ENCODE measurements around the gene MBP.
A peak's percentile ranks its signal among the peaks of the same experiment; 100 is the strongest.

Gene MBP

DNA sequence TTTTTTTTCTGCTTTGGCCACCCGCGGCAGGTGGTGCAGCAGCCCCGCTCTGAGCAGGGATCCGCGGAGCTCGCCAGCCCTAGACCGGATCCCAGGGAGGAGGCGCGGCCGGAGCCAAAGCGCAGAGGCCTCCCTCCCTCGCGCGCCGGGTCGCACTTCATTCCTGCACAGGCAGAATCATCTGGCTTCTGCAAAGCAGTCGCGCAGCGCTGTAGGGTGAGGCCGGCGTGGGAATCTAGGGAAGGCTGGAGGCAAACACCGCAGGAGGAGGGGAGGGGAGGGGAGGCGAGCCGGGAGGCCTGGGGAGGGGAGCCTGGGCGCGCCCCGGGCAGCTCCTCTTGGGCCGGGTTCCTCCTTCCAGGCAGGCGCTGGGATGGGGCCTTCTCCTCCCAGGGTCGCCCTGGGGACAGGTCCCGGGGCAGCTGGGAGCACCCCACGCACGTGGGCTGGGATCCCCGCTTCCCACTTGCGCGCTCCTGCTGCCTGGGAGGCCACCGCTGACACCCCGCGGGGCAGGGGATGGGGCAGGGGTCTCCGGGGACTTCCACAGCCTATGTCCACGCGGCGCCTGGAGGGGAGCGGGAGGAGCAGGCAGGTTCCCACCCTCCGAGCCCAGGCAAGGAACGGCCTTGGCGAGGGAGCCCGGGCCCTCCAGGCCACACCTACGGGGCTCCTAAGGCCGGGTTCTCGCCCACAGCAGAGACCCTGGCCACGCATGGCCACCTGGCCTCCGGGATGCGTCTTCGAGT, 45.0 kb downstream of the MBP start:
- peak overlapping the region; percentile 67 for H3K4me3 ChIP-seq (ENCODE audit: low read length)
- peaks cover 29% of the 10 kb centered on the region for H3K4me1 ChIP-seq (ENCODE audit: control insufficient read depth, insufficient read depth, low read length)
- no peak overlapping the region for H3K9ac ChIP-seq (ENCODE audit: low read length)
- no peaks in the 10 kb centered on the region for H3K36me3 ChIP-seq (ENCODE audit: control insufficient read depth, insufficient read depth, low read length)
- peak overlapping the region; percentile 78 for H3K27ac ChIP-seq (ENCODE audit: low read depth, low read length)
- H3K27me3 ChIP-seq (ENCODE audit: control insufficient read depth, insufficient read depth, low read length), result no peaks in the 10 kb centered on the region

DNA sequence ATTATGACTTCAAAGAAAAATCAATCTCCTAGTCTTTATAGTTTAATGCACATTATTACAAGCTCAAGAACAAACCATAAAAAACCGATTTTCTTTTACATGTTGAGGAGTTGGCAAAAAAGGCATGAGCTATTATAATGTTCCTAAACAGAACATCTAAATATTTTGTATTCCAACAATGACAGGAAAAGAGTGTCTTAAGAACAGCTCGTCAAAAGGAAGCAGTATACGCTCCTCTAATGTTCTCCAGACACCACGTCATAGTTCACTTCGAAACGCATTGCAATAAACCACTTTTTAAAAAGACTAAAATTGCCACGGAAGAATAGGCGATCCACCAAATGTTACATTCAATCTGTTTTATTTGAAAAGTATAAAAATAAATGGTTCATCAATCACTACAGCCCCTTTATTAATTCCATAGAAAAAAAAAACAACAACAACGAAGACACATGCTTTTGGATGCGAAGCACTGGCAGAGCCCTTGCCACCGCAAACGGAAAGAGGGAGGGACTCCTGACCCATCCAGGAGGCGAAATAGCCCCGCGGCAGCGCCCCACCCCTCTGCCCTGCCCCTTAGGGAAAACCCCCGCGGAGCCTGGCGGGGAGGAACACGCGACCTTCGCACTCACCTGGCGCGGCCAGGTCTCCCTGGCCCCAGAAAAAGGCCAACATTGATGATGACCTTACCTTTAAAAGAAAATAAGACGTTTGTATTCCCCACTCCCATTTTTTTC, 45.8 kb downstream of the MBP start:
- Histone ChIP-seq H3K27me3 (ENCODE audit: control insufficient read depth, insufficient read depth, low read length) (no peaks in the 10 kb centered on the region), H3K4me1 (ENCODE audit: control insufficient read depth, insufficient read depth, low read length) (peaks cover 30% of the 10 kb centered on the region), H3K27ac (ENCODE audit: low read depth, low read length) (peak overlapping the region; percentile 78), H3K36me3 (ENCODE audit: control insufficient read depth, insufficient read depth, low read length) (no peaks in the 10 kb centered on the region), H3K9ac (ENCODE audit: low read length) (peak overlapping the region; percentile 30), H3K4me3 (ENCODE audit: low read length) (peak overlapping the region; percentile 67)

DNA sequence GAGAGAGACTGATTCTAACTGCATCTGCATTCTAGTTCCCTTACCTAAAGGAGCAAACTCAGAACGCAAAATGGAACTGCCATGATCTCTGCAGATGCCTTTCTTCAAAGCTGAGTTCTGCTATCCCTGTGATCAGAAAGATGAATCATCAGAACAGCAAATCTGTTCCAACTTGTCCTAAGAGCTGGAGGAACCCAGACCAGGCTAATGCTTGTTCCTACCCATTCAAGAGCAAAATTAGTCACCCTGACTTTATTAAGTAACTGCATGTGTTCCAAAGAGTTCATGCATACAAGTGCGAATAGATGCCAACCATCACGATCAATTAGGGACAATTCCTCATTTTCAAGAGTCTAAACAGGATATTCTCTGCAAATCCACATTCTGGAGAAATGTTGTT, 46.5 kb downstream of the MBP start:
- Histone ChIP-seq H3K4me3 (ENCODE audit: low read length) (peak overlapping the region; percentile 67), H3K27ac (ENCODE audit: low read depth, low read length) (peak overlapping the region; percentile 78), H3K4me1 (ENCODE audit: control insufficient read depth, insufficient read depth, low read length) (peaks cover 30% of the 10 kb centered on the region), H3K36me3 (ENCODE audit: control insufficient read depth, insufficient read depth, low read length) (no peaks in the 10 kb centered on the region), H3K9ac (ENCODE audit: low read length) (no peak overlapping the region), H3K27me3 (ENCODE audit: control insufficient read depth, insufficient read depth, low read length) (no peaks in the 10 kb centered on the region)

DNA sequence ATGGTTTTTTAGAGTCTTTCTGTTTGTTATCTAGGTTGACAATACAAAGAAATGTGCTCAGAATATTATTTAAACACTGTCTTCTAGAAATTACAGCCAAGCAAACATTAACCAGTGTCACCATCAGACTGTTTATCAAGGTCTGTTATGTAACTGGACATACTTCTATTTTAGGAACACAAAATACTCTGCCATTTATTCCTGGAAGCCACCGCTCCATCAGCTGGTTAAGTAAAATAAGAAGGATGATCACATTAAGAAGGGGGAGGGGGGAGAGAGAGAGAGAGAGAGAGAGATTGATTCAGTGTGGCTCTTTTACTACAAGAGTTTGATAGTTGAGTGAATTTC, 47.9 kb downstream of the MBP start:
- no peaks in the 10 kb centered on the region for H3K36me3 ChIP-seq (ENCODE audit: control insufficient read depth, insufficient read depth, low read length)
- peak overlapping the region; percentile 78 for H3K27ac ChIP-seq (ENCODE audit: low read depth, low read length)
- no peaks in the 10 kb centered on the region for H3K27me3 ChIP-seq (ENCODE audit: control insufficient read depth, insufficient read depth, low read length)
- H3K9ac ChIP-seq (ENCODE audit: low read length), result no peak overlapping the region
- no peak overlapping the region for H3K4me3 ChIP-seq (ENCODE audit: low read length)
- H3K4me1 ChIP-seq (ENCODE audit: control insufficient read depth, insufficient read depth, low read length), result peaks cover 30% of the 10 kb centered on the region

DNA sequence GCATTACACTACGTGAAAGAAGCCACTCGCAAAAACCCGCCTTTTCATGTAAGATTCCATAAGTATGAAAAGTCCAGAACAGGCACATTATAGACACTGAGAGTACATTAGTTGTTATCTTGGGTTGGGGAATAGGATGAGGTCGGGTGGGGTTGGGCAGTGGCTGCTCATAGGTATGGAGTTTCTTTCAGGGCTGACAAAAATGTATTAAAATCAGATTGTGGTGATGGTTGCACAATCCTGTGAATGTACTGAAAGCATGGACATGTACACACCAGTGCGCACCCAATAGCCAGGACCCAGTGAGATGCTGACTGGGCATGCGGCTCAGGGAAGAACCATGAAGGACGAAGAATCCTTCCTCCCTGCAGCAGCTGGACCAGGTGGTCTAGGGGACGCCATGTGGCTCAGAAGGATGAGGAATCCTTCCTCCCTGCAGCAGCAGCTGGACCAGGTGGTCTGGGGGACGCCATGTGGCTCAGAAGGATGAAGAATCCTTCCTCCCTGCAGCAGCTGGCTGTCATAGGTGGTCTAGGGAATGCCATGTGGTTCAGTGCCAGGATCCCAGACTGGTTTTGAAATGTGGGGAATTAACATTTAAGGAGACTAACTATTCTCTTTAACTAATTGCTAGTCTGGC, 50.1 kb downstream of the MBP start:
- Histone ChIP-seq H3K4me3 (ENCODE audit: low read length) (no peak overlapping the region), H3K27ac (ENCODE audit: low read depth, low read length) (no peak overlapping the region), H3K9ac (ENCODE audit: low read length) (no peak overlapping the region), H3K4me1 (ENCODE audit: control insufficient read depth, insufficient read depth, low read length) (peaks cover 33% of the 10 kb centered on the region), H3K27me3 (ENCODE audit: control insufficient read depth, insufficient read depth, low read length) (no peaks in the 10 kb centered on the region), H3K36me3 (ENCODE audit: control insufficient read depth, insufficient read depth, low read length) (no peaks in the 10 kb centered on the region)

DNA sequence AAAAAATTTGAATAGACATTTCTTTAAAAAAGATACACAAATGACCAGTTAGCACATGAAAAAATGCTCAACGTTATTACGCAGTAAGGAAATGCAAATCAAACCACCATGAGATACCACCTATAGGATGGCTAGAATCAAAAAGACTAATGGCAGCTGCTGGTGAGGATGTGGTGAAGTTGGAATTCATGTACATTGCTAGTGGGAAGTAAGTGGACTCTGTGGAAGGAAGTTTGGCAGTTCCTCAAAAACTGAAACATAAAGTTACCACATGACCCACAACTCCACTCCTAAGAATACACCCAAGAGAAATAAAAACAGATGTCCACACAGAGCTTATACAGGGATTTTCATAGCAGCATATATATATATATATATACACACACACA, 51.2 kb downstream of the MBP start:
- H3K27me3 ChIP-seq (ENCODE audit: control insufficient read depth, insufficient read depth, low read length), result no peaks in the 10 kb centered on the region
- no peak overlapping the region for H3K27ac ChIP-seq (ENCODE audit: low read depth, low read length)
- H3K4me1 ChIP-seq (ENCODE audit: control insufficient read depth, insufficient read depth, low read length), result peaks cover 29% of the 10 kb centered on the region
- no peak overlapping the region for H3K4me3 ChIP-seq (ENCODE audit: low read length)
- H3K36me3 ChIP-seq (ENCODE audit: control insufficient read depth, insufficient read depth, low read length), result no peaks in the 10 kb centered on the region
- H3K9ac ChIP-seq (ENCODE audit: low read length), result no peak overlapping the region

DNA sequence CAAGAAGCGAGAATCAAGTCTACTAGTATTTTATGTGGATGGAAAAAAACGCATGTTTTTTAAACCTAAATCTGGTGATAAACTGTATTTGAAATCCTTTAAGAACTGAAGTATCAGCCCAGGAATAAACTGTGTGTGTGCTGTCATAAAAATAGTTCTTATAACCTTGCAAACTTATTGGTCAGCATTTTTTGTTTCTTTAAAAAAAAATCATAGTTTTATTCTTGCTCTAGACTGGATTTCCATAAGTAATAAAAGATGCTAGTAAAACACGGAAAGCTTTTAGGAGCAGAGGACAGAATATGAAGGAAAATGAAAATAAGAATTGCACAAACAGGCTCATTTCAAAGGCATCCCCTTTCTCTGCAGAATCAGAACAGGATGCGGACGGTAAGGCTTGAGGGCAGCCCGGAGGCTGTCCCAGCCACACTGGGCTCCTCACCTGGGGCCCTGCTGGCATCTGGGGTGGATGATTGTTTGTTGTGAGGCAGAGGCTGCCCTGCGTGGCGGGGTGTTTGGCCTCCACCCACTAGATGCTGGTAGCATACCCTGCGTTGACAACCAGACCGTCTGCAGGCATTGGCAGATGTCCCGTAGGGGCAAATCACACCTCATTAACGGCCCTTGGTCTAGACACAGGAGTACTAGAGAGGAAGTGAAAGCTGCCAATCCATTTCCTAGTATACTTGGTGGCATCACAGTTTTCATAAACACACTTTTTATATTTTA, 52.5 kb downstream of the MBP start:
- Histone ChIP-seq H3K27ac (ENCODE audit: low read depth, low read length) (no peak overlapping the region), H3K36me3 (ENCODE audit: control insufficient read depth, insufficient read depth, low read length) (no peaks in the 10 kb centered on the region), H3K4me1 (ENCODE audit: control insufficient read depth, insufficient read depth, low read length) (peaks cover 20% of the 10 kb centered on the region), H3K9ac (ENCODE audit: low read length) (no peak overlapping the region), H3K4me3 (ENCODE audit: low read length) (no peak overlapping the region), H3K27me3 (ENCODE audit: control insufficient read depth, insufficient read depth, low read length) (no peaks in the 10 kb centered on the region)

DNA sequence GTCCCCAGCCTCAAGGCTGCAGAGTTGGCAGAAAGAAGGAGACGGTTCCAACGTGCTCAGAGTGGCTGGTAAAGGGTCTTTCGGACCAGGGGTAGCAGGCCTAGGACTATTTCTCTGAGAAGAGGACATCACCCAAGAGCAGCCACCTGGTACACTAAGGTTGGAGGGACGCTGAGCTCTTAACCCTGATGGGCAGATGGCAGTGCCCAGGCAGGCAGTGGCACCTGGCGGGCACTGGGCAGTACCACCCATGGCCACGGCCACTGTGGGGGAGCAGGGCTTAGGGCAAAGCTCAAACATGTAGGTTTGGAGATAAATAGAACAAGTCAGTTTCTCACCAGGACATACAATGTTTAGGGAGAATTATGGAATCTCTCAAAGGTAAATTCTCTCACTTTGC, 53.5 kb downstream of the MBP start:
- H3K9ac ChIP-seq (ENCODE audit: low read length), result no peak overlapping the region
- no peak overlapping the region for H3K4me3 ChIP-seq (ENCODE audit: low read length)
- H3K27ac ChIP-seq (ENCODE audit: low read depth, low read length), result no peak overlapping the region
- H3K4me1 ChIP-seq (ENCODE audit: control insufficient read depth, insufficient read depth, low read length), result peaks cover 10% of the 10 kb centered on the region
- no peaks in the 10 kb centered on the region for H3K27me3 ChIP-seq (ENCODE audit: control insufficient read depth, insufficient read depth, low read length)
- no peaks in the 10 kb centered on the region for H3K36me3 ChIP-seq (ENCODE audit: control insufficient read depth, insufficient read depth, low read length)

DNA sequence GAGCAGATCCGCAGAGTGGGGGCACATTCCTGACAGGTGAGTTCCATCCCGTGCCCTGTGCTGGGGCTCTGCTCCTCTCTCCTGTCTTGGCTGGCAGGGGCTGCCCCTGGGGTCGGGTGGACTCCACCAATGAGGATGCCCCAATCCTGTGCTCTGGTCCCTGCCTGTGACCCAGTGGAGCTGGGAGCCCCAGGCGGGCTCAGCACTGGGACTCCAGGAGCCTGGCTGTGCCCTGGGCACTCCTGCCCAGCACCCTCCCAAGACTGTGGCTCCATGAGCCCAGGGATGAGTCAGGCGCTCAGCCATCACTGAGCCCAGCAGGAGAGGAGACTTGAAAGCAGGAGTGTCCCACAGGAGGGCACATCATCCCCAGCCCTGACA, 53.9 kb downstream of the MBP start:
- peaks cover 6% of the 10 kb centered on the region for H3K4me1 ChIP-seq (ENCODE audit: control insufficient read depth, insufficient read depth, low read length)
- H3K27me3 ChIP-seq (ENCODE audit: control insufficient read depth, insufficient read depth, low read length), result no peaks in the 10 kb centered on the region
- H3K4me3 ChIP-seq (ENCODE audit: low read length), result no peak overlapping the region
- H3K9ac ChIP-seq (ENCODE audit: low read length), result no peak overlapping the region
- no peaks in the 10 kb centered on the region for H3K36me3 ChIP-seq (ENCODE audit: control insufficient read depth, insufficient read depth, low read length)
- no peak overlapping the region for H3K27ac ChIP-seq (ENCODE audit: low read depth, low read length)

DNA sequence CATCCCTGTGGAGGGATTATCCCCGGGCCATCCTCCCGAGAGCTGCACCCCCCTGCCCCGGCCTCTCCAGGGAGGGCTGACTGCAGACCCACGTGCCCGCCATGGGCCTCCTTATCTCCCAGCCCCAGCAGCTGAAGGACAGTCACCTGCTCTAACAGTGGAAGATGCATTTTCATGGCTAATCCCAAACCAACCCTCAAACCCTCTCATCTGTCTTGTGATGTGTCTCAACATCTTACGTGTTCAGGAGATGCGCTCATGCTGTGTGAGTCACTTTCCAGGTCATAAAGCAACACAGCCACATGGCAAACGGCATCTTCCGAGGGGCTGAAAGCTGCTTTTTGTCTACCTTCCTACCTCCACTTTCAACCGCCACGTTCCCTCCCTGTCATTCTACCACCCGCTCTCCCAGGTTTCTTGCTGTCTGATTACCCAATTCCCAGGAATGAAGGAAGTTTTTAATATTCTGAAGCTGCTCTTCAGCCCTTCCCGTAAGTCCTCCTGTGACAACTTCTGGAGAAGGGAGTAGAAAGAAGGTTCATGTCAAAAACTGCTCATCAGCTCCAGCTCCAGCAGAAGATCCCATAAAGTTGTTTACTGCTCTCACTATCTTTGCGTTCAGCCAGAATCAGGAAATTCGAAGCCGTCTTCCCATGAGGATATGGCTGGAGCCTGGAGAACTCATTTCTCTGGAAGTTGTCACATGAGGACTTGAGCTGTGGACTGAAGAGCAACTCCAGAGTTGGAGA, 54.5 kb downstream of the MBP start:
- Histone ChIP-seq H3K36me3 (ENCODE audit: control insufficient read depth, insufficient read depth, low read length) (no peaks in the 10 kb centered on the region), H3K4me1 (ENCODE audit: control insufficient read depth, insufficient read depth, low read length) (peaks cover 5% of the 10 kb centered on the region), H3K27ac (ENCODE audit: low read depth, low read length) (no peak overlapping the region), H3K9ac (ENCODE audit: low read length) (no peak overlapping the region), H3K27me3 (ENCODE audit: control insufficient read depth, insufficient read depth, low read length) (no peaks in the 10 kb centered on the region), H3K4me3 (ENCODE audit: low read length) (no peak overlapping the region)

DNA sequence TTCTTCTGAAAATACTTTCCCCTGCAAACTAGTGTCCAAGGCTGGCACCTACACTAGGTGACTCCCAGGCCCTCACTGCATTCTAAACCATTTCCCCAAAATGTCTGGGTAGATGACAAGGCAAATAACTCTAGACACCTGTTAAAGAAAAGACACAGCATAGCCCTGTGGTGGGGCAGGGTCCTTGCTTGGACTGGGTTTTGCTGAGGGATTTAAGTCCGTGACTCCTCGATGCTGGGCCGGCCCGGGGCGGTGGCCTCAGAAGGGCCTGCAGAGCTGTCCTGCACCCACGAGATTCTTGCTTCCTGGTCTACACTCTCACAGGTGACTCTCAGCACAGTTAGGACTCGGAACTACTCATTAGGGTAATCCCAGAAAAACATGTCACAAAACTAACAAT, 55.2 kb downstream of the MBP start:
- H3K9ac ChIP-seq (ENCODE audit: low read length), result no peak overlapping the region
- no peak overlapping the region for H3K4me3 ChIP-seq (ENCODE audit: low read length)
- no peaks in the 10 kb centered on the region for H3K27me3 ChIP-seq (ENCODE audit: control insufficient read depth, insufficient read depth, low read length)
- no peaks in the 10 kb centered on the region for H3K36me3 ChIP-seq (ENCODE audit: control insufficient read depth, insufficient read depth, low read length)
- H3K27ac ChIP-seq (ENCODE audit: low read depth, low read length), result no peak overlapping the region
- peaks cover 3% of the 10 kb centered on the region for H3K4me1 ChIP-seq (ENCODE audit: control insufficient read depth, insufficient read depth, low read length)

DNA sequence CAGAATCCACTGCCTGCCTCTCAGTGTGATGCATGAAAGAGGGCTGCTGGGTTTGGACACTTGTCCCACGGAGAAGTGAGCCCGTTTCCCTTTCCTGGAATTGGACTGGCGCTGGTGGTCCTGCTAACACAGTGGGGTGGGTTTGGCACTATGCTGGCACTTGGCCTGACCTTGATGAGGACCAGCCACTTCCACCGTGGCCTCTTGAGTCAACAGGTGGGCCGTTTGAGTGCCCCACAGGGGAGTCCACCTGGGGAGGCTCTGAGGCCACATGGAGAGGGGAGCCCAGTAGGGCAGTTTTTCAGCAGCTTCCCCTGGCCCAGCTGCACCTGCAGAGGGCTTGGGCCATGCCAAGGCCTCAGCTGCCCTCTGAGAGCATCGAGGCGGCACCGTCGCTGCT, 56.5 kb downstream of the MBP start:
- H3K27me3 ChIP-seq (ENCODE audit: control insufficient read depth, insufficient read depth, low read length), result no peaks in the 10 kb centered on the region

More for the DNA sequence above, 56.5 kb downstream of the MBP start:
- Histone ChIP-seq H3K9ac (ENCODE audit: low read length) (no peak overlapping the region), H3K27ac (ENCODE audit: low read depth, low read length) (no peak overlapping the region), H3K4me1 (ENCODE audit: control insufficient read depth, insufficient read depth, low read length) (peaks cover 12% of the 10 kb centered on the region), H3K4me3 (ENCODE audit: low read length) (no peak overlapping the region), H3K36me3 (ENCODE audit: control insufficient read depth, insufficient read depth, low read length) (no peaks in the 10 kb centered on the region)

All from rectal smooth muscle tissue (tissue), 1 donor.